Ishikawa (cell line): Measurements from ENCODE around the gene TMEM40.

Experiments used
- CEBPB ChIP-seq: IDR thresholded peaks from 2 replicates; pipeline ENCODE4 v1.6.1; 2012
- CREB1 ChIP-seq: IDR thresholded peaks from 2 replicates; pipeline ENCODE4 v1.6.1; 2012; ENCODE audit warnings: low read depth
- FOXM1 ChIP-seq: IDR thresholded peaks from 2 replicates; pipeline ENCODE4 v1.6.1; 2012; ENCODE audit warnings: low read depth, borderline replicate concordance
- NFIC ChIP-seq: IDR thresholded peaks from 2 replicates; pipeline ENCODE4 v1.6.1; 2012
- RAD21 ChIP-seq: IDR thresholded peaks from 2 replicates; pipeline ENCODE4 v1.6.1; 2012; ENCODE audit warnings: low read depth
- REST ChIP-seq: IDR thresholded peaks from 2 replicates; pipeline ENCODE4 v1.6.1; 2012; ENCODE audit warnings: low read depth, mild to moderate bottlenecking
- TAF1 ChIP-seq: IDR thresholded peaks from 2 replicates; pipeline ENCODE4 v1.6.1; 2012; ENCODE audit warnings: low read depth, mild to moderate bottlenecking
- TF ChIP-seq, protein P1 (sequence below): IDR thresholded peaks from 2 replicates; pipeline ENCODE4 v1.6.1; 2012

DNA sequence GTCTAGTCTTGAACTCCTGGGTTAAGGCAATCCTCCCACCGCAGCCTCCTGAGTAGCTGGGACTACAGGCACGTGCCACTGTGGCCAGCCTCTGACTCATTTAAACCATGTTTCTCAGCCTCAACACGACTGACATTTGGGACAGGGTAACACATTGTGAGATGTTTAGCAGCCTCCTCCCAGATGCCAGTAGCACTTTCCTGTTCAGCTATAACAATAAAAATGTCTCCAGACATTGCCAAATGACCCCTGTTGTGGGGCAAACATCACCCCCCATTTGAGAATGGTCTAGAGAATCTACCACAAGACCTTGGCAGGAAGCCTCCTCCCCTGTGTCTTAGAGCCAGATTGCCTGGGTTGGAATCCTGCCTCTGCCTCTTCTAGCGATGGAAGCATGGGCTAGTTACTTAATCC is 8.4 kb downstream of the TMEM40 start:
- TF ChIP-seq, protein P1, sequence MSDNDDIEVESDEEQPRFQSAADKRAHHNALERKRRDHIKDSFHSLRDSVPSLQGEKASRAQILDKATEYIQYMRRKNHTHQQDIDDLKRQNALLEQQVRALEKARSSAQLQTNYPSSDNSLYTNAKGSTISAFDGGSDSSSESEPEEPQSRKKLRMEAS = no peak
- TF ChIP-seq RAD21 (no peak), CEBPB (no peak), TAF1 (no peak), REST (no peak), CREB1 (no peak), FOXM1 (no peak), NFIC (no peak)
